Thyroid gland (tissue), 4 donors: ENCODE results near the gene FKBP6.

Experiments
- POLR2A ChIP-seq, 2 donors: fragments of 450-650 bp; IDR thresholded peaks; one replicate each; pipeline ENCODE4 v1.6.1; 2017; ENCODE audit warnings: antibody characterized with exemption in 2 of 2, mild to moderate bottlenecking in 2 of 2, moderate library complexity in 1 of 2
- TF ChIP-seq, protein P1 (sequence below), 6 experiments: fragments of 200-600 bp in 3 of 6; fragments of 450-650 bp in 3 of 6; sonication (generic) in 3 of 6; IDR thresholded peaks; one replicate each; pipeline ENCODE4 v1.5.1; 2016 to 2019; ENCODE audit warnings: antibody characterized with exemption in 6 of 6, mild to moderate bottlenecking in 2 of 6, inconsistent platforms in 1 of 6, moderate library complexity in 1 of 6

DNA sequence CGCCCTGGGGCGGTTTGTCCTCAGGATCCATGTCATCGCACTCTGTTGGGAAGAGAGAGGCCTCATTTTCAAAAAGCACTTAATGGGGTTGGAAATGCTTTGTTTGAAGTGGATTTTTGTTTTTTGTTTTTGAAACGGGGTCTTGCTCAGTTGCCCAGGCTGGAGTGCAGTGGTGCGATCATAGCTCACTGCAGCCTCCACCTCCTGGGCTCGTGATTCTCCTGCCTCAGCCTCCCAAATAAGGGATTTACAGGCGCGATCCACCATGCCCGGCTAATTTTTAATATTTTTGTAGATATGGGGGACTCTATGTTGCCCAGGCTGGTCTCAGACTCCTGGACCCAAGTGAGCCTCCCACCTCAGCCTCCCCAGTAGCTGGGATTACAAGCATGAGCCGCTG is 735 bp downstream of the FKBP6 start:
- TF ChIP-seq, protein P1, sequence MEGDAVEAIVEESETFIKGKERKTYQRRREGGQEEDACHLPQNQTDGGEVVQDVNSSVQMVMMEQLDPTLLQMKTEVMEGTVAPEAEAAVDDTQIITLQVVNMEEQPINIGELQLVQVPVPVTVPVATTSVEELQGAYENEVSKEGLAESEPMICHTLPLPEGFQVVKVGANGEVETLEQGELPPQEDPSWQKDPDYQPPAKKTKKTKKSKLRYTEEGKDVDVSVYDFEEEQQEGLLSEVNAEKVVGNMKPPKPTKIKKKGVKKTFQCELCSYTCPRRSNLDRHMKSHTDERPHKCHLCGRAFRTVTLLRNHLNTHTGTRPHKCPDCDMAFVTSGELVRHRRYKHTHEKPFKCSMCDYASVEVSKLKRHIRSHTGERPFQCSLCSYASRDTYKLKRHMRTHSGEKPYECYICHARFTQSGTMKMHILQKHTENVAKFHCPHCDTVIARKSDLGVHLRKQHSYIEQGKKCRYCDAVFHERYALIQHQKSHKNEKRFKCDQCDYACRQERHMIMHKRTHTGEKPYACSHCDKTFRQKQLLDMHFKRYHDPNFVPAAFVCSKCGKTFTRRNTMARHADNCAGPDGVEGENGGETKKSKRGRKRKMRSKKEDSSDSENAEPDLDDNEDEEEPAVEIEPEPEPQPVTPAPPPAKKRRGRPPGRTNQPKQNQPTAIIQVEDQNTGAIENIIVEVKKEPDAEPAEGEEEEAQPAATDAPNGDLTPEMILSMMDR (IDR thresholded peaks at IDR 0.05), result no peak
- TF ChIP-seq POLR2A (IDR thresholded peaks at IDR 0.05), result no peak
